Kidney (tissue), 14 donors: Measurements from ENCODE around the gene AOPEP. TPM values are rescaled to one million over a fixed set of nuclear protein-coding genes. Genes with fewer than 3 reads are reported as not detected.
A peak's percentile ranks its signal among the peaks of the same experiment; 100 is the strongest.

Source experiments
- DNase-seq, 5 donors: peaks; one replicate each; pipeline ENCODE4 v3.0.0-alpha.2; 2013 to 2020
- FAIRE-seq: peaks from 2 replicates; lab custom pipeline; 2012; peaks lifted over from hg19 to GRCh38; lab: Jason Lieb, UNC
- H3K27ac ChIP-seq, 2 donors: one replicate each; pipeline ENCODE4 v1.7.0; 2013; ENCODE audit warnings: low read depth in 2 of 2, low read length in 2 of 2, inconsistent platforms in 1 of 2
- H3K27me3 ChIP-seq: one replicate; pipeline ENCODE4 v1.7.1; 2013; ENCODE audit warnings: low read length, inconsistent platforms; ENCODE audit not compliant: control insufficient read depth, insufficient read depth
- H3K36me3 ChIP-seq, 3 donors: one replicate each; pipeline versions ENCODE4 v1.7.0 to v1.7.1; 2013; ENCODE audit warnings: low read length in 3 of 3, control low read depth in 1 of 3, inconsistent platforms in 1 of 3; ENCODE audit not compliant: insufficient read depth in 3 of 3, control insufficient read depth in 2 of 3
- H3K4me1 ChIP-seq, 3 donors: one replicate each; pipeline versions ENCODE4 v1.7.0 to v1.7.1; 2013; ENCODE audit warnings: low read length in 3 of 3, inconsistent platforms in 1 of 3, low read depth in 1 of 3; ENCODE audit not compliant: control insufficient read depth in 2 of 3, insufficient read depth in 2 of 3
- H3K4me3 ChIP-seq, 3 donors: one replicate each; pipeline versions ENCODE4 v1.7.0 to v1.8.1; 2013; ENCODE audit warnings: low read length in 3 of 3, control low read depth in 1 of 3, inconsistent platforms in 1 of 3
- H3K9ac ChIP-seq, 3 donors: one replicate each; pipeline versions ENCODE4 v1.7.0 to v1.7.1; 2013; ENCODE audit warnings: low read length in 3 of 3, control low read depth in 1 of 3, inconsistent platforms in 1 of 3
- H3K9me3 ChIP-seq, 3 donors: one replicate each; pipeline versions ENCODE4 v1.7.0 to v1.7.1; 2013; ENCODE audit warnings: low read length in 3 of 3, control low read depth in 1 of 3, inconsistent platforms in 1 of 3; ENCODE audit not compliant: control insufficient read depth in 2 of 3, insufficient read depth in 1 of 3
- CTCF ChIP-seq: IDR thresholded peaks from 3 replicates; pipeline ENCODE4 v1.5.1; 2012; ENCODE audit warnings: mild to moderate bottlenecking, moderate library complexity, borderline replicate concordance; ENCODE audit not compliant: insufficient read depth; ENCODE audit errors: extremely low read depth
- intact Hi-C: fragments of 100-400 bp; cut with DNase I; formaldehyde crosslinking; loops from one replicate; pipeline ENCODE4 v1.11.1; 2022
- polyA plus RNA-seq: library from polyadenylated mRNA; stranded (reverse); fragments of 350-450 nt; fragmentation: Illumina TruSeq; extraction: RNeasy Lipid Tissue Mini Kit (QIAGEN cat#74804); gene quantifications from one replicate; pipeline ENCODE4 v1.2.3, GENCODE V29; 2014; ENCODE audit warnings: low read depth, low replicate concordance; ENCODE audit not compliant: insufficient read depth
- total RNA-seq: library from RNA; stranded (reverse); fragmentation: NEBNext Ultra II Directional; extraction: Animal tissue kit (Norgen Biotek cat#: 25700); gene quantifications from one replicate; pipeline ENCODE4 v1.2.1, GENCODE V29; 2021
- donor health status: control.
- donor health status: control.
- donor health status: control.
- donor health status: control.
- donor health status: control.
- donor health status: DM: yes; HTN: yes; CAD: no.
- donor health status: Normal renal cell carcinoma (clear cell type).

AOPEP gene
- total and polyA plus RNA-seq, 2 donors from 2014 or later: 52.2 to 119 TPM

GRCh38 chr9:95035846-95036245 is 309.3 kb downstream of the AOPEP start:
- H3K9ac ChIP-seq: no peak overlapping the region
- FAIRE-seq (no peak), DNase-seq (no peak)
- H3K36me3 ChIP-seq: peaks cover 0 to 9% (median 3%) of the 10 kb centered on the region in 3 donors
- peaks cover 0 to 46% (median 33%) of the 10 kb centered on the region in 3 donors for H3K4me1 ChIP-seq
- no peaks in the 10 kb centered on the region for H3K9me3 ChIP-seq
- TF ChIP-seq CTCF: no peak
- no peaks in the 10 kb centered on the region for H3K27me3 ChIP-seq
- H3K4me3 ChIP-seq: no peak overlapping the region
- no peak overlapping the region for H3K27ac ChIP-seq
- intact Hi-C loops: no loop called here

GRCh38 chr9:95036676-95037075 is 310.2 kb downstream of the AOPEP start:
- no peak for TF ChIP-seq CTCF
- Histone ChIP-seq H3K4me3 (no peak overlapping the region), H3K9ac (no peak overlapping the region), H3K9me3 (no peaks in the 10 kb centered on the region), H3K36me3 (peaks cover 0 to 9% (median 2%) of the 10 kb centered on the region in 3 donors), H3K4me1 (peaks cover 0 to 51% (median 28%) of the 10 kb centered on the region in 3 donors), H3K27ac (no peak overlapping the region), H3K27me3 (no peaks in the 10 kb centered on the region)
- FAIRE-seq (no peak), DNase-seq (no peak)
- intact Hi-C loops: no loop called here

DNA sequence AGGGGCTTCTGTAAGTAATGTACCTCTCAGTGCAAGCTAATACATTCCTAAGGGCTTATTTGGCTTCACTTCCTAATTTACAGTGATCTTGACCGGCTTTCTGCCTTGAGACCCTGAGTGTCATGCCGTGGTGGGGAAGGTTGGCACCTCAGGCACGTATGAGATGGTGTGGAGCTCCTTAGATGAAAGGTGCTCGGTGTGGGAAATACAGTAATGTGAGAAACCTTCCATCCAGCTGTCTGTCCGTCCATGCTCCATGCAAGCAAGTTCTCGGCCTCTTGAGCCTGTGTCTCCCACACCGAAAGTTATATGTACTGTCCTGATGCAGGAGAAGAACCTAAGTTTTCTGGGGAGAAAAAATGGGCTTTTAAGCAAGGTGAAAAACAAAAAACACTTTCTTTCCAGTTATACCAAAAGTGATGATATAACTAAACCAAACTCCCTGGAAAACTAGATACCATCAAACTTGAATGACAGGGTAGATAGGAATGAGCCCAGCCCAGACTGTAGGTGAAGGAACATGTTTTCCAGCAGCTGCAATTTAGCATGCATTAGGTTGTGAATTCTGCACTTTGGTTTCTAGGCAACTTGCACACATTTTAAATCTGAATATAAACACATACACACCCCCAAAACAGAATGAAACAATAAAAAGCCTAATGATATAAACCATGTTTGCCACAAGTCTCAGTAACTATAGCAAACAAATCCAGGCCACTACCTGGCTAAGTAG is 311.5 kb downstream of the AOPEP start:
- no peak overlapping the region for H3K4me3 ChIP-seq
- peaks cover 0 to 43% (median 22%) of the 10 kb centered on the region in 3 donors for H3K4me1 ChIP-seq
- H3K9ac ChIP-seq: peak overlapping the region in 1 of 3 donors; percentile 9
- no peak for TF ChIP-seq CTCF
- FAIRE-seq (no peak), DNase-seq (no peak)
- H3K27me3 ChIP-seq: no peaks in the 10 kb centered on the region
- peak overlapping the region; percentile 5 to 10 for H3K27ac ChIP-seq
- intact Hi-C loops: no loop called here
- H3K36me3 ChIP-seq: peaks cover 0 to 9% (median 2%) of the 10 kb centered on the region in 3 donors
- H3K9me3 ChIP-seq: no peaks in the 10 kb centered on the region

- no peak overlapping the region for H3K4me3 ChIP-seq
- no peak for TF ChIP-seq CTCF
- no peaks in the 10 kb centered on the region for H3K27me3 ChIP-seq
- intact Hi-C loops: no loop called here
- H3K9ac ChIP-seq: no peak overlapping the region
- peaks cover 0 to 10% (median 2%) of the 10 kb centered on the region in 3 donors for H3K36me3 ChIP-seq
- no peaks in the 10 kb centered on the region for H3K9me3 ChIP-seq
- no peak for FAIRE-seq
- peaks cover 0 to 43% (median 22%) of the 10 kb centered on the region in 3 donors for H3K4me1 ChIP-seq
- no peak for DNase-seq
- H3K27ac ChIP-seq: no peak overlapping the region
Observed at GRCh38 chr9:95038666-95039065, 312.2 kb downstream of the AOPEP start.
